Transverse colon (tissue), 4 donors: Measurements from ENCODE around the gene ITGA3. TPM values are rescaled to one million over a fixed set of nuclear protein-coding genes. Genes with fewer than 3 reads are reported as not detected.

ENCODE experiments used
- DNase-seq: peaks from one replicate; pipeline ENCODE4 v3.0.0-alpha.2; 2019
- H3K27ac ChIP-seq, 4 donors: fragments of 200-600 bp; sonication (generic); 2 replicates each; pipeline ENCODE4 v1.5.1; 2016 to 2018; ENCODE audit warnings: inconsistent platforms in 4 of 4
- H3K27me3 ChIP-seq: fragments of 200-600 bp; sonication (generic); 2 replicates; pipeline ENCODE4 v1.5.1; 2017; ENCODE audit warnings: inconsistent platforms
- H3K36me3 ChIP-seq, 4 donors: fragments of 200-600 bp; sonication (generic); 2 replicates each; pipeline ENCODE4 v1.5.1; 2017 to 2019; ENCODE audit warnings: inconsistent platforms in 4 of 4
- H3K4me1 ChIP-seq, 4 donors: fragments of 200-600 bp; sonication (generic); 2 replicates each; pipeline ENCODE4 v1.5.1; 2017 to 2020; ENCODE audit warnings: inconsistent platforms in 4 of 4
- H3K4me3 ChIP-seq, 4 donors: fragments of 200-600 bp; sonication (generic); 1 replicate in 1 of 4; 2 replicates in 3 of 4; pipeline versions ENCODE4 v1.5.1 to v1.6.1; 2017 to 2019; ENCODE audit warnings: inconsistent platforms in 4 of 4
- H3K9me3 ChIP-seq, 2 donors: fragments of 200-600 bp; sonication (generic); 2 replicates each; pipeline ENCODE4 v1.5.1; 2017 to 2019; ENCODE audit warnings: inconsistent platforms in 2 of 2
- CTCF ChIP-seq, 5 experiments: fragments of 200-600 bp in 3 of 5; fragments of 450-650 bp in 2 of 5; sonication (generic) in 3 of 5; IDR thresholded peaks; 1 replicate in 2 of 5; 2 replicates in 3 of 5; pipeline ENCODE4 v1.5.1; 2016 to 2017; ENCODE audit warnings: antibody characterized with exemption in 5 of 5, inconsistent platforms in 3 of 5, mild to moderate bottlenecking in 2 of 5, moderate library complexity in 1 of 5
- EP300 ChIP-seq: sonication (generic); formaldehyde crosslinking; IDR thresholded peaks from one replicate; pipeline ENCODE4 v1.6.1; 2017; ENCODE audit warnings: antibody characterized with exemption, low read depth
- POLR2A ChIP-seq: fragments of 450-650 bp; IDR thresholded peaks from one replicate; pipeline ENCODE4 v1.6.1; 2016; ENCODE audit warnings: antibody characterized with exemption, mild to moderate bottlenecking, moderate library complexity
- POLR2AphosphoS5 ChIP-seq, 3 donors: sonication (generic); formaldehyde crosslinking; IDR thresholded peaks; one replicate each; pipeline ENCODE4 v1.6.1; 2016; ENCODE audit warnings: antibody characterized with exemption in 3 of 3
- WGBS, 2 donors: methylation state at CpG; one replicate each; pipeline ENCODE4 v1.1.5; 2018; ENCODE audit warnings: low coverage in 1 of 2; 5-methylcytosine and 5-hydroxymethylcytosine counted together
- in situ Hi-C, 4 donors: fragments of 200-750 bp; cut with MboI; loops; one replicate each; pipeline versions ENCODE4 v1.15.0 to v1.15.1; 2017; ENCODE audit warnings: low sequenced_read_pairs in 3 of 4, low pct_ligation_motif_present in 1 of 4, low pct_unique_long_range_greater_than_20kb in 1 of 4
- intact Hi-C: fragments of 100-400 bp; cut with DNase I; formaldehyde crosslinking; loops from one replicate; pipeline ENCODE4 v1.15.1; 2023; ENCODE audit warnings: low total_unique reads
- total RNA-seq, 4 donors: library from RNA; depleted of rRNA; stranded (reverse); fragments of >200 nt; gene quantifications; one replicate each; pipeline ENCODE4 v1.1.0, GENCODE V29; 2016

The ITGA3 gene
- total RNA-seq, result 100 to 1,000 TPM; 147 to 294 (median 171) TPM

- Histone ChIP-seq H3K36me3 (no peaks in the 10 kb centered on the region), H3K27me3 (no peaks in the 10 kb centered on the region), H3K9me3 (no peaks in the 10 kb centered on the region), H3K4me1 (peaks cover 38 to 65% (median 55%) of the 10 kb centered on the region in 4 donors), H3K27ac (peak within 1 kb of the TSS; percentile 93 to 98 (median 96)), H3K4me3 (peak within 1 kb of the TSS; percentile 67 to 83 (median 77))
- DNase-seq, result peak; percentile 90
- WGBS, 2 donors, result 0 to 1% methylated on average over 12 to 60 of the region's 65 CpGs
- TF ChIP-seq EP300 (no peak), CTCF (IDR thresholded peaks at IDR 0.05) (peak in 1 of 5 experiments; percentile 3), POLR2A (peak; percentile 73), POLR2AphosphoS5 (IDR thresholded peaks at IDR 0.05) (peak; percentile 39 to 71 (median 69))
- in situ Hi-C loops, result no loop called here
- intact Hi-C loops, result no loop called here
These were observed at the start of gene ITGA3 for GRCh38 chr17:50055426-50056216. ITGA3 (plus strand) TSS chr17:50056110; CDS start chr17:50056440, 330 bp downstream.

GRCh38 chr17:50009282-50009681, 46.6 kb upstream of the ITGA3 start:
- H3K36me3 ChIP-seq, result no peaks in the 10 kb centered on the region
- 55 to 87% methylated on average over 2 of the region's 2 CpGs for WGBS, 2 donors
- peaks cover 0 to 14% of the 10 kb centered on the region in 2 donors for H3K9me3 ChIP-seq
- TF ChIP-seq POLR2AphosphoS5 (IDR thresholded peaks at IDR 0.05) (no peak), CTCF (IDR thresholded peaks at IDR 0.05) (no peak), EP300 (no peak)
- DNase-seq, result no peak
- peaks cover 62% of the 10 kb centered on the region for H3K27me3 ChIP-seq
- H3K27ac ChIP-seq, result no peak overlapping the region
- in situ Hi-C loops (loop anchor here in 1 of 4 donors (10.0 kb wide), 1 partner anchor 124 kb away; no protein-coding TSS in a partner anchor), intact Hi-C loops (no loop called here)
- no peak overlapping the region for H3K4me3 ChIP-seq
- no peaks in the 10 kb centered on the region for H3K4me1 ChIP-seq

- Histone ChIP-seq H3K9me3 (peaks cover 0 to 14% of the 10 kb centered on the region in 2 donors), H3K4me3 (no peak overlapping the region), H3K27ac (no peak overlapping the region), H3K36me3 (no peaks in the 10 kb centered on the region), H3K4me1 (no peaks in the 10 kb centered on the region), H3K27me3 (peaks cover 35% of the 10 kb centered on the region)
- intact Hi-C loops (no loop called here), in situ Hi-C loops (no loop called here)
- WGBS, 2 donors, result 72 to 83% methylated on average over 1 to 2 of the region's 2 CpGs
- no peak for DNase-seq
- no peak for TF ChIP-seq POLR2AphosphoS5 (IDR thresholded peaks at IDR 0.05)
These were observed 42.8 kb upstream of the ITGA3 start for GRCh38 chr17:50013079-50013478.

GRCh38 chr17:50014471-50015088, 41.3 kb upstream of the ITGA3 start:
- 36 to 57% methylated on average over 1 of the region's 1 CpG for WGBS, 2 donors
- DNase-seq, result no peak
- H3K4me3 ChIP-seq, result no peak overlapping the region
- H3K27ac ChIP-seq, result no peak overlapping the region
- peaks cover 0 to 14% of the 10 kb centered on the region in 2 donors for H3K9me3 ChIP-seq
- intact Hi-C loops (no loop called here), in situ Hi-C loops (no loop called here)
- peaks cover 27% of the 10 kb centered on the region for H3K27me3 ChIP-seq
- TF ChIP-seq POLR2A (no peak), CTCF (IDR thresholded peaks at IDR 0.05) (no peak), EP300 (no peak), POLR2AphosphoS5 (IDR thresholded peaks at IDR 0.05) (no peak)
- H3K36me3 ChIP-seq, result no peaks in the 10 kb centered on the region
- H3K4me1 ChIP-seq, result no peaks in the 10 kb centered on the region
